GM21515 (cell line): ENCODE results near the gene AGAP1.
"Not testable (repeated sequence)": the region's sequence is repeated elsewhere in the genome, so short reads cannot be mapped to it uniquely, and the experiment has no call there.

Experiments
- ATAC-seq: cut with Tn5 transposase; IDR thresholded peaks from one replicate; pipeline ENCODE4 v1.9.1; 2021; ENCODE audit not compliant: unreplicated experiment

The AGAP1 gene

GRCh38 chr2:236078297-236079255 lies 584.7 kb downstream of the AGAP1 start:
- no peak for ATAC-seq

- ATAC-seq = no peak
These were observed 586.6 kb downstream of the AGAP1 start for GRCh38 chr2:236080412-236080811.

- no peak for ATAC-seq
These were observed 587.3 kb downstream of the AGAP1 start for GRCh38 chr2:236081171-236081570.

- ATAC-seq = no peak
These were observed 588.2 kb downstream of the AGAP1 start for GRCh38 chr2:236082061-236082460.

GRCh38 chr2:236083934-236084333 lies 590.1 kb downstream of the AGAP1 start:
- ATAC-seq = no peak

- no peak for ATAC-seq
These were observed 591.4 kb downstream of the AGAP1 start for GRCh38 chr2:236085211-236085610.

GRCh38 chr2:236085647-236086046 lies 591.8 kb downstream of the AGAP1 start:
- no peak for ATAC-seq

GRCh38 chr2:236086403-236086970 lies 592.6 kb downstream of the AGAP1 start:
- no peak for ATAC-seq

GRCh38 chr2:236086971-236087465 lies 593.2 kb downstream of the AGAP1 start:
- no peak for ATAC-seq

- no peak for ATAC-seq
These were observed 594.7 kb downstream of the AGAP1 start for GRCh38 chr2:236088368-236089057.

GRCh38 chr2:236089271-236090026 lies 595.6 kb downstream of the AGAP1 start:
- no peak for ATAC-seq

- no peak for ATAC-seq
These were observed 596.2 kb downstream of the AGAP1 start for GRCh38 chr2:236090027-236090382.

- ATAC-seq = not testable (repeated sequence)
These were observed 597.0 kb downstream of the AGAP1 start for GRCh38 chr2:236090826-236091225.

GRCh38 chr2:236092714-236093113 lies 598.9 kb downstream of the AGAP1 start:
- no peak for ATAC-seq

GRCh38 chr2:236093134-236093533 lies 599.3 kb downstream of the AGAP1 start:
- ATAC-seq = no peak

- no peak for ATAC-seq
These were observed 601.7 kb downstream of the AGAP1 start for GRCh38 chr2:236095504-236095903.

- no peak for ATAC-seq
These were observed 607.6 kb downstream of the AGAP1 start for GRCh38 chr2:236101311-236101950.

GRCh38 chr2:236102971-236103370 lies 609.1 kb downstream of the AGAP1 start:
- ATAC-seq = no peak

GRCh38 chr2:236103981-236104380 lies 610.1 kb downstream of the AGAP1 start:
- no peak for ATAC-seq

- ATAC-seq = no peak
These were observed 612.2 kb downstream of the AGAP1 start for GRCh38 chr2:236105955-236106607.
